Suprapubic skin (tissue), 4 donors: ENCODE data around the gene DNAJC15. TPM values are rescaled to one million over a fixed set of nuclear protein-coding genes. Genes with fewer than 3 reads are reported as not detected.
A peak's percentile ranks its signal among the peaks of the same experiment; 100 is the strongest.

Experiments
- DNase-seq, 2 donors: peaks; one replicate each; pipeline ENCODE4 v3.0.0-alpha.2; 2019; ENCODE audit warnings: low spot score in 2 of 2
- H3K27ac ChIP-seq: fragments of 200-600 bp; sonication (generic); one replicate; pipeline ENCODE4 v1.5.1; 2019
- H3K27me3 ChIP-seq: fragments of 200-600 bp; sonication (generic); one replicate; pipeline ENCODE4 v1.5.1; 2019
- H3K36me3 ChIP-seq: fragments of 200-600 bp; sonication (generic); one replicate; pipeline ENCODE4 v1.5.1; 2019
- H3K4me1 ChIP-seq: fragments of 200-600 bp; sonication (generic); one replicate; pipeline ENCODE4 v1.5.1; 2019
- H3K4me3 ChIP-seq: fragments of 200-600 bp; sonication (generic); one replicate; pipeline ENCODE4 v1.5.1; 2019; ENCODE audit warnings: mild to moderate bottlenecking
- H3K9me3 ChIP-seq: fragments of 200-600 bp; sonication (generic); one replicate; pipeline ENCODE4 v1.5.1; 2019
- CTCF ChIP-seq, 2 donors: fragments of 200-600 bp in 1 of 2; fragments of 450-650 bp in 1 of 2; sonication (generic) in 1 of 2; IDR thresholded peaks; one replicate each; pipeline ENCODE4 v1.5.1; 2016 to 2019; ENCODE audit warnings: antibody characterized with exemption in 2 of 2, mild to moderate bottlenecking in 1 of 2, moderate library complexity in 1 of 2
- EP300 ChIP-seq: sonication (generic); formaldehyde crosslinking; IDR thresholded peaks from one replicate; pipeline ENCODE4 v1.6.1; 2017; ENCODE audit warnings: antibody characterized with exemption
- POLR2A ChIP-seq, 2 donors: fragments of 450-650 bp; IDR thresholded peaks; one replicate each; pipeline ENCODE4 v1.6.1; 2017; ENCODE audit warnings: antibody characterized with exemption in 2 of 2, mild to moderate bottlenecking in 2 of 2, moderate library complexity in 2 of 2
- POLR2AphosphoS5 ChIP-seq, 3 donors: sonication (generic); formaldehyde crosslinking; IDR thresholded peaks; one replicate each; pipeline ENCODE4 v1.6.1; 2017; ENCODE audit warnings: antibody characterized with exemption in 3 of 3
- WGBS: methylation state at CpG from one replicate; pipeline ENCODE4 v1.1.5; 2018; 5-methylcytosine and 5-hydroxymethylcytosine counted together
- total RNA-seq, 4 donors: library from RNA; depleted of rRNA; stranded (reverse); fragments of >200 nt; gene quantifications; one replicate each; pipeline ENCODE4 v1.1.0, GENCODE V29; 2016

Gene DNAJC15
- 10 to 100 TPM in 1 of 4 donors, 1 to 10 TPM in 3; 5.6 to 10.9 (median 8.0) TPM for total RNA-seq

- H3K4me3 ChIP-seq, result peak within 1 kb of the TSS; percentile 66
- H3K27ac ChIP-seq, result peak within 1 kb of the TSS; percentile 82
- no peaks in the 10 kb centered on the region for H3K9me3 ChIP-seq
- H3K36me3 ChIP-seq, result no peaks in the 10 kb centered on the region
- DNase-seq, result peak; percentile 88 to 89
- 0% methylated on average over 17 of the region's 48 CpGs for WGBS
- H3K27me3 ChIP-seq, result no peaks in the 10 kb centered on the region
- TF ChIP-seq CTCF (IDR thresholded peaks at IDR 0.05) (no peak), POLR2A (IDR thresholded peaks at IDR 0.05) (no peak), POLR2AphosphoS5 (IDR thresholded peaks at IDR 0.05) (peak in 1 of 3 donors; percentile 95), EP300 (no peak)
- H3K4me1 ChIP-seq, result peaks cover 32% of the 10 kb centered on the region
Observed at GRCh38 chr13:43023289-43023963, at the start of gene DNAJC15. Gene DNAJC15, plus strand, starts transcription at chr13:43023586. Its CDS starts 41 bp downstream, at chr13:43023627.

DNA sequence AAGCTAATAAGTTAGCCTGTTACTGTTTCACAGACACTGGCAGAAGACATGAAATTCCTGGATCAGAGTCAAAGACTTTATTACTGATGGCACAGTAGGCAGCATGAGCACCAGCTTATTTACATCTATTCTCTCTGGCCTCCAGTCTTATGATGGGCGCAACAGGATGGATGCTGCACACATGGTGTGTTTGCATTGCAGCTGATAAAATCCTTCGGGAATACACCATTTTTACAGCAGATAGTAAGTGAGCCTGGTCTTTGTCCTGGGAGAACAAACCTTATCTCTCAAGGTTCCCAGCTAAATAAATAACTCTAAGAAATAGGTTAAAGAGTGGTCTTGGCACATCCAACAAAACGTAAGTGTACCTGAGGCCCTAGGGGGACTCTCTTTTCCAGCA, 47.3 kb upstream of the DNAJC15 start:
- no peak overlapping the region for H3K4me3 ChIP-seq
- no peak overlapping the region for H3K27ac ChIP-seq
- no peak for TF ChIP-seq POLR2AphosphoS5 (IDR thresholded peaks at IDR 0.05)
- no peak for TF ChIP-seq EP300
- TF ChIP-seq CTCF (IDR thresholded peaks at IDR 0.05), result no peak
- TF ChIP-seq POLR2A (IDR thresholded peaks at IDR 0.05), result no peak
- H3K4me1 ChIP-seq, result no peaks in the 10 kb centered on the region
- H3K9me3 ChIP-seq, result no peaks in the 10 kb centered on the region
- DNase-seq, result no peak
- WGBS, result 97% methylated on average over 3 of the region's 3 CpGs
- no peaks in the 10 kb centered on the region for H3K36me3 ChIP-seq
- no peaks in the 10 kb centered on the region for H3K27me3 ChIP-seq

DNA sequence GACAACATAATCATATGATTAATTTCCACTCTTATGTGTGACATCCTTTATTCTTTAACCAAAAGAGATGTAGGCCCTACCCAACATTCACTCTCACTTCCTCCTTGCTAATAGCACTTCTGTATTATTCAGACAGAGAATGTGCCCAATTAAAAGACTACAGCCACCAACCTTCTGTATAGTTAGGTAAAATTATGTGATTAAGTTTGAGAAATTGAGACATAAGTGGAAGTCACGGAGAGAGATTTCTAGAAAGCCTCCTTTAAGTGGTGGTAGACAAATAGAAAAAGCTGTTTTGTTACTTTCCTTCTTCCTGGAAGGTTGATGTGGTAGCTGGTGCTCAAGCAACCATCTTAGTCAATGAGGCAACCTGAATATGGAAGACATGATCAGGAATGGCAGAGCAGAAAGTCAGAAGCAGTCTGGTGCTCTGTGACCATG, 46.1 kb upstream of the DNAJC15 start:
- H3K9me3 ChIP-seq, result no peaks in the 10 kb centered on the region
- WGBS, result 92% methylated on average over 1 of the region's 1 CpG
- no peaks in the 10 kb centered on the region for H3K4me1 ChIP-seq
- no peak for DNase-seq
- TF ChIP-seq EP300 (no peak), CTCF (IDR thresholded peaks at IDR 0.05) (no peak), POLR2AphosphoS5 (IDR thresholded peaks at IDR 0.05) (no peak), POLR2A (IDR thresholded peaks at IDR 0.05) (no peak)
- H3K27ac ChIP-seq, result no peak overlapping the region
- no peaks in the 10 kb centered on the region for H3K27me3 ChIP-seq
- no peaks in the 10 kb centered on the region for H3K36me3 ChIP-seq
- no peak overlapping the region for H3K4me3 ChIP-seq

DNA sequence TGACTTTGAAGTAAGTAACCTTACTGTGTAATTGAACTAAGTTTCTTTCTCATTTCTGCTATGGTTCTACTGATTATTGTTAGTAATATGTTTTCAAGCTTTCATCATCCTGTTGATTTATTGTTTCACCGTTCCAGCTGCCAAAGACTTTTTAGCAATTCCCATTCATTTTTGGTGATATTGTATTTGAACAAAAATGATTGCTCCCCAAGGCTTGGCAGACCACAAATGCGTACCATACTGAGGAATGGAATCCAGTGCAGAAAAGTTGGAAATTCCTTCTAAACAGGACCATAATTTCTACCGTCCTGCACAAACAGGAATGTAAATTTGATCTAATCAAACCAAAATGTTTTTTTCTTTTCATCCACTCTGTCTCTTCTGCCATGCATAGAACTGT, 42.1 kb upstream of the DNAJC15 start:
- DNase-seq, result no peak
- H3K27ac ChIP-seq, result no peak overlapping the region
- peaks cover 16% of the 10 kb centered on the region for H3K4me1 ChIP-seq
- H3K36me3 ChIP-seq, result no peaks in the 10 kb centered on the region
- H3K27me3 ChIP-seq, result no peaks in the 10 kb centered on the region
- H3K4me3 ChIP-seq, result no peak overlapping the region
- TF ChIP-seq POLR2A (IDR thresholded peaks at IDR 0.05) (no peak), POLR2AphosphoS5 (IDR thresholded peaks at IDR 0.05) (no peak), CTCF (IDR thresholded peaks at IDR 0.05) (no peak), EP300 (no peak)
- WGBS, result 15% methylated on average over 3 of the region's 3 CpGs
- no peaks in the 10 kb centered on the region for H3K9me3 ChIP-seq

DNA sequence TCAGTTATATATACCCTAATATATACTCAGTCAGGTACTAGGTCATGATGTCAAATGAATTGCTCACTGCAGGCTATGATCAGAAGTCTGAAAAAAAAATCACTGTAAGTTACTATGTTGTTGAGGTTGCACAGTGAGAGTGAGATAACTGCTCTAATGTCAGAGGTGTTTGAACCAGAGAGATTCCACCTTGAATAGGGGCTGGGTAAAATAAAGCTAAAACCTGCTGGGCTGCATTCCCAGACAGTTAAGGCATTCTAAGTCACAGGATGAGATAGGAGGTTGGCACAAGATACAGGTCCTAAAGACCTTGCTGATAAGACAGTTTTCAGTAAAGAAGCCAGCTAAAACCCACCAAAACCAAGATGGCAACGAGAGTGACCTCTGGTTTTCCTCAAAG, 41.5 kb upstream of the DNAJC15 start:
- Histone ChIP-seq H3K9me3 (no peaks in the 10 kb centered on the region), H3K27ac (no peak overlapping the region), H3K4me1 (peaks cover 17% of the 10 kb centered on the region), H3K36me3 (no peaks in the 10 kb centered on the region), H3K4me3 (no peak overlapping the region), H3K27me3 (no peaks in the 10 kb centered on the region)
- TF ChIP-seq POLR2A (IDR thresholded peaks at IDR 0.05) (no peak), POLR2AphosphoS5 (IDR thresholded peaks at IDR 0.05) (no peak), CTCF (IDR thresholded peaks at IDR 0.05) (no peak), EP300 (no peak)
- no peak for DNase-seq
- 25% methylated on average over 1 of the region's 1 CpG for WGBS
